HUES48 (cell line): ENCODE results near the gene SLC4A1AP.

Experiments
- H3K27ac ChIP-seq: one replicate; pipeline ENCODE4 v1.7.0; 2013; ENCODE audit warnings: low read depth, low read length, inconsistent platforms
- H3K27me3 ChIP-seq: 2 replicates; pipeline ENCODE4 v1.6.1; 2013; ENCODE audit warnings: mild to moderate bottlenecking, low read length; ENCODE audit not compliant: control insufficient read depth, insufficient read depth
- H3K36me3 ChIP-seq: 2 replicates; pipeline ENCODE4 v1.6.1; 2013; ENCODE audit warnings: low read length; ENCODE audit not compliant: control insufficient read depth, insufficient read depth
- H3K4me1 ChIP-seq: 2 replicates; pipeline ENCODE4 v1.6.1; 2013; ENCODE audit warnings: mild to moderate bottlenecking, low read length; ENCODE audit not compliant: control insufficient read depth, insufficient read depth
- H3K4me3 ChIP-seq: 2 replicates; pipeline ENCODE4 v1.5.1; 2013; ENCODE audit warnings: mild to moderate bottlenecking, low read depth, low read length
- H3K9ac ChIP-seq: 2 replicates; pipeline ENCODE4 v1.6.1; 2013; ENCODE audit warnings: mild to moderate bottlenecking, low read depth, low read length, moderate library complexity
- H3K9me3 ChIP-seq: 2 replicates; pipeline ENCODE4 v1.6.1; 2013; ENCODE audit warnings: low read length; ENCODE audit not compliant: control insufficient read depth, insufficient read depth

SLC4A1AP gene

DNA sequence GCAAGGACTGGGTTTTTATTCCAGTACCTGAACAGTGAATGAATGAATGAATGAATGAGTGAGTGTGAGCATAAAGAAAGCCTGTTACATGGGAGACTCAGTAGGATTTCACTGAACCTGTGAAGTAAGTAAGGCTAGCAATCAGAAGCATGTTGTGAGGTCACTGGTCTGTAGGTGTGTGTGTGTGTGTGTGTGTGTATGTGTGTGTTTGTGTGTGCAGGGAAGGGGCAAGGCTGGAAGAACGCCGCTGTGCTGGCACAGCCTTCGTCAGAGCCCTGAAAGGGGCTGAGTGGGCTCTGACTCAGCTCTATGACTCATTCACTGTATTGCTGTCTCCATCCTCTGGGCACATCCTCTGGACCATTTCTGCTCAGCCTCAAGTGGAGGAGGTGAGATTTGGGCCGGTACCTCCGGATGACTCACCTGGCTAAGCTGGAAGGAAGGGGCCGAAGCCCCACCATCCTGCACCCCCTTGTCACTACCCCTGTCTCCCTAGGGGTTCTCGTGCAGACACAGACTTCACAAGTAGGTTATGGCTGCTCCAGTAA is 56.4 kb downstream of the SLC4A1AP start:
- no peaks in the 10 kb centered on the region for H3K9me3 ChIP-seq
- H3K27ac ChIP-seq = no peak overlapping the region
- peaks cover 6% of the 10 kb centered on the region; the same call in 1 of the 2 replicates for H3K27me3 ChIP-seq
- no peak overlapping the region for H3K9ac ChIP-seq
- H3K4me3 ChIP-seq = no peak overlapping the region
- H3K4me1 ChIP-seq = peaks cover 26% of the 10 kb centered on the region
- no peaks in the 10 kb centered on the region for H3K36me3 ChIP-seq

DNA sequence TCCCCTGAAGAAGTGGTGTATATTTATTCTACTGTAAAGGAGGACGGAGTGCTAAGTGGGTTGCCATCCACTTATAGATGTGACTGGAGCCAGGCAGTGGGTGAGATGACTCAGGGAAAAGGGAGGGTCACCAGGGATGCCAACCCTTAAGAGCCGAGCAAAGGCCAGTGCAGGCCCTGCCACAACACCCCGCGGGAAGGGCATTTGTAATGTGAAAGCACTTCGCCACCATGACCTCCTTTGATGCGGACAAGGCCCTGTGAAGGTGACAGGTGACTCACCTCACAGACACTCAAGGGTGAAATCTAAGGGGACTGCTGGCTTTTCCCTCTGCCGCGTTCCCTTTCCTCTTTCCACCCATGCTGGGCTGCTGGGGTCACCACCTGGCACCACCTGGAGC is 57.6 kb downstream of the SLC4A1AP start:
- Histone ChIP-seq H3K9me3 (no peaks in the 10 kb centered on the region), H3K9ac (no peak overlapping the region), H3K27me3 (peaks cover 6% of the 10 kb centered on the region; the same call in 1 of the 2 replicates), H3K27ac (no peak overlapping the region), H3K36me3 (no peaks in the 10 kb centered on the region), H3K4me3 (no peak overlapping the region), H3K4me1 (peaks cover 32% of the 10 kb centered on the region)

- H3K27me3 ChIP-seq = peaks cover 4% of the 10 kb centered on the region; the same call in 1 of the 2 replicates
- peaks cover 26% of the 10 kb centered on the region for H3K4me1 ChIP-seq
- H3K27ac ChIP-seq = no peak overlapping the region
- no peaks in the 10 kb centered on the region for H3K9me3 ChIP-seq
- H3K36me3 ChIP-seq = no peaks in the 10 kb centered on the region
- H3K4me3 ChIP-seq = no peak overlapping the region
- H3K9ac ChIP-seq = no peak overlapping the region
Measured at GRCh38 chr2:27721884-27722485, 58.3 kb downstream of the SLC4A1AP start.

GRCh38 chr2:27723372-27724144 is 59.9 kb downstream of the SLC4A1AP start:
- Histone ChIP-seq H3K4me1 (peaks cover 24% of the 10 kb centered on the region), H3K4me3 (no peak overlapping the region), H3K27ac (peak overlapping the region; percentile 66)

DNA sequence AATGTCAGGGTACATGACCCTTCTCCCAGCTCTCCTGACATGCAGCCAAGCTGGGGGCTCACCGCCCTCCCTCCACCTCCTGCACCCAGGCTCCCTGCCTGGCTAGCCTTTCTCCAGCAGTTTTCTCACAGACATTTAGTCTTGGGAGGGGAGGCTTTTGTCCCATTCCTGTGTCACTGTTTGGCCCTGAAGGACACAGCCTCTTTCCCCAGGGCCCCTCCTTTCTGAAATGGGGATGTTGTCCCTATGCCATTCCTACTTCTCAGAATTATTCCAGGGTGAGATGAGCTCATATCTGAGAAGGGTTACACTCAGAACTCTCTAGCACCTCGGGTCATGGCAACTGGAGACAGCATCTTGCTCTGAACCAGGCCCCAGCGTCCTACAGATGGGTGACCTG is 60.5 kb downstream of the SLC4A1AP start:
- no peaks in the 10 kb centered on the region for H3K9me3 ChIP-seq
- H3K9ac ChIP-seq = no peak overlapping the region
- peaks cover 24% of the 10 kb centered on the region for H3K4me1 ChIP-seq
- H3K4me3 ChIP-seq = no peak overlapping the region
- H3K27me3 ChIP-seq = no peaks in the 10 kb centered on the region
- H3K36me3 ChIP-seq = no peaks in the 10 kb centered on the region
- peak overlapping the region; percentile 66 for H3K27ac ChIP-seq

More at GRCh38 chr2:27723372-27724144, 59.9 kb downstream of the SLC4A1AP start:
- Histone ChIP-seq H3K36me3 (no peaks in the 10 kb centered on the region), H3K27me3 (no peaks in the 10 kb centered on the region), H3K9ac (no peak overlapping the region), H3K9me3 (no peaks in the 10 kb centered on the region)

- no peaks in the 10 kb centered on the region for H3K27me3 ChIP-seq
- H3K4me1 ChIP-seq = peaks cover 24% of the 10 kb centered on the region
- no peak overlapping the region for H3K4me3 ChIP-seq
- H3K9ac ChIP-seq = no peak overlapping the region
- H3K9me3 ChIP-seq = no peaks in the 10 kb centered on the region
- H3K36me3 ChIP-seq = no peaks in the 10 kb centered on the region
- peak overlapping the region; percentile 62 for H3K27ac ChIP-seq
Measured at GRCh38 chr2:27724905-27725701, 61.4 kb downstream of the SLC4A1AP start.

- H3K9ac ChIP-seq = no peak overlapping the region
- peaks cover 24% of the 10 kb centered on the region for H3K4me1 ChIP-seq
- no peaks in the 10 kb centered on the region for H3K27me3 ChIP-seq
- H3K27ac ChIP-seq = no peak overlapping the region
- no peaks in the 10 kb centered on the region for H3K36me3 ChIP-seq
- H3K4me3 ChIP-seq = no peak overlapping the region
- no peaks in the 10 kb centered on the region for H3K9me3 ChIP-seq
Measured at GRCh38 chr2:27727257-27727656, 63.6 kb downstream of the SLC4A1AP start.

GRCh38 chr2:27728081-27728858 is 64.6 kb downstream of the SLC4A1AP start:
- Histone ChIP-seq H3K27ac (no peak overlapping the region), H3K9ac (no peak overlapping the region), H3K4me1 (peaks cover 24% of the 10 kb centered on the region)

GRCh38 chr2:27729198-27729597 is 65.5 kb downstream of the SLC4A1AP start:
- Histone ChIP-seq H3K9ac (no peak overlapping the region), H3K4me1 (peaks cover 15% of the 10 kb centered on the region), H3K27ac (no peak overlapping the region), H3K27me3 (peaks cover under 1% of the 10 kb centered on the region; the same call in 1 of the 2 replicates), H3K36me3 (no peaks in the 10 kb centered on the region), H3K4me3 (no peak overlapping the region), H3K9me3 (no peaks in the 10 kb centered on the region)

More at GRCh38 chr2:27728081-27728858, 64.6 kb downstream of the SLC4A1AP start:
- no peak overlapping the region for H3K4me3 ChIP-seq
- no peaks in the 10 kb centered on the region for H3K27me3 ChIP-seq
- no peaks in the 10 kb centered on the region for H3K9me3 ChIP-seq
- no peaks in the 10 kb centered on the region for H3K36me3 ChIP-seq

GRCh38 chr2:27729614-27730013 is 65.9 kb downstream of the SLC4A1AP start:
- peaks cover 5% of the 10 kb centered on the region; the same call in 1 of the 2 replicates for H3K27me3 ChIP-seq
- H3K27ac ChIP-seq = no peak overlapping the region
- H3K4me3 ChIP-seq = no peak overlapping the region
- no peaks in the 10 kb centered on the region for H3K36me3 ChIP-seq
- no peaks in the 10 kb centered on the region for H3K9me3 ChIP-seq
- no peak overlapping the region for H3K9ac ChIP-seq
- H3K4me1 ChIP-seq = peaks cover 12% of the 10 kb centered on the region
